Hematopoietic multipotent progenitor cell treated with erythropoietin and hydrocortisone succinate and interleukin-3 and kit ligand, for 17 days (in vitro differentiated cells): ENCODE measurements around the gene IVD.

Source experiments
- DNase-seq: peaks from one replicate; pipeline ENCODE4 v3.0.0-alpha.2; 2015; ENCODE audit warnings: low spot score

IVD gene

GRCh38 chr15:40415226-40415625 is 9.6 kb downstream of the IVD start:
- no peak for DNase-seq

GRCh38 chr15:40416056-40416455 is 10.5 kb downstream of the IVD start:
- DNase-seq = no peak

GRCh38 chr15:40418126-40418525 is 12.5 kb downstream of the IVD start:
- DNase-seq = no peak

GRCh38 chr15:40420071-40420713 is 14.6 kb downstream of the IVD start:
- no peak for DNase-seq

- no peak for DNase-seq
These were observed 15.2 kb downstream of the IVD start for GRCh38 chr15:40420793-40421192.

- peak; percentile 73 for DNase-seq
These were observed 15.9 kb downstream of the IVD start for GRCh38 chr15:40421246-40422157.

- DNase-seq = no peak
These were observed 19.0 kb downstream of the IVD start for GRCh38 chr15:40424483-40425115.

GRCh38 chr15:40425681-40426080 is 20.1 kb downstream of the IVD start:
- DNase-seq = no peak

GRCh38 chr15:40427188-40427587 is 21.6 kb downstream of the IVD start:
- peak; percentile 25 for DNase-seq

GRCh38 chr15:40428185-40428584 is 22.6 kb downstream of the IVD start:
- DNase-seq = no peak

- no peak for DNase-seq
These were observed 23.6 kb downstream of the IVD start for GRCh38 chr15:40429068-40429710.

- no peak for DNase-seq
These were observed 24.7 kb downstream of the IVD start for GRCh38 chr15:40430271-40430805.

- DNase-seq = no peak
These were observed 29.6 kb downstream of the IVD start for GRCh38 chr15:40435023-40435709.

- no peak for DNase-seq
These were observed 30.1 kb downstream of the IVD start for GRCh38 chr15:40435710-40436089.

- no peak for DNase-seq
These were observed 30.7 kb downstream of the IVD start for GRCh38 chr15:40436116-40436891.

GRCh38 chr15:40436892-40437751 is 31.5 kb downstream of the IVD start:
- DNase-seq = no peak

- no peak for DNase-seq
These were observed 32.4 kb downstream of the IVD start for GRCh38 chr15:40437752-40438687.

GRCh38 chr15:40438712-40439111 is 33.1 kb downstream of the IVD start:
- no peak for DNase-seq
